HepG2 (cell line): ENCODE data around the gene DUSP22. TPM values are rescaled to one million over a fixed set of nuclear protein-coding genes. Genes with fewer than 3 reads are reported as not detected.

Source experiments
- ATAC-seq: fragments of 200-7000 bp; cut with Tn5 transposase; 3 replicates; pipeline ENCODE4 v1.9.1; 2020; ENCODE audit warnings: mild to moderate bottlenecking, moderate library complexity
- BruUV-seq: library from RNA; stranded (reverse); fragments of 400-500 nt; replicated peaks from 2 replicates; lab custom pipeline; 2021; lab: Mats Ljungman, UMichigan
- CTCF ChIA-PET: fragments of 300-600 bp; formaldehyde crosslinking; extraction: SDS; loops from one replicate; lab custom pipeline; 2021; ENCODE audit warnings: low total read pairs, inconsistent platforms, low intra/inter-chr PET ratio; lab: Yijun Ruan, JAX
- POLR2A ChIA-PET: fragments of 350-600 bp; sonication (Branson Sonifier 250); formaldehyde crosslinking; loops from one replicate; lab custom pipeline; 2020; ENCODE audit warnings: antibody characterized with exemption, inconsistent platforms; lab: Yijun Ruan, JAX
- DNase-seq: peaks from one replicate; pipeline ENCODE4 v3.0.0-alpha.2; 2015; ENCODE audit warnings: low spot score
- FAIRE-seq: peaks from 3 replicates; lab custom pipeline; 2011; peaks lifted over from hg19 to GRCh38; lab: Jason Lieb, UNC
- H2AFZ ChIP-seq: one replicate; pipeline ENCODE4 v1.6.1; 2011; ENCODE audit warnings: low read length, inconsistent platforms
- H3K27ac ChIP-seq: fragments of 300-600 bp; 3 replicates; pipeline ENCODE4 v1.8.0; 2011; ENCODE audit warnings: mixed run types, mild to moderate bottlenecking, mixed read lengths, low read length, inconsistent platforms; ENCODE audit not compliant: insufficient read depth; ENCODE audit errors: extremely low read length
- H3K27me3 ChIP-seq, 2 experiments: fragments of 200-600 bp in 1 of 2; 2 replicates in 1 of 2; 3 replicates in 1 of 2; pipeline versions ENCODE4 v1.6.0 to v1.8.0; 2011; ENCODE audit warnings: low read length in 2 of 2, mild to moderate bottlenecking in 2 of 2, moderate library complexity in 2 of 2, inconsistent platforms in 1 of 2; ENCODE audit not compliant: insufficient read depth in 2 of 2, control insufficient read depth in 1 of 2
- H3K36me3 ChIP-seq, 2 experiments: fragments of 200-600 bp in 1 of 2; replicated peaks in 1 of 2; 2 replicates in 1 of 2; 3 replicates in 1 of 2; pipeline versions ENCODE4 v1.5.1 to v1.8.0; 2011; ENCODE audit warnings: low read length in 2 of 2, inconsistent platforms in 1 of 2; ENCODE audit not compliant: insufficient read depth in 2 of 2, control insufficient read depth in 1 of 2
- H3K4me1 ChIP-seq: 2 replicates; pipeline ENCODE4 v1.5.1; 2012; ENCODE audit warnings: low read length, inconsistent platforms; ENCODE audit not compliant: insufficient read depth
- H3K4me2 ChIP-seq: 2 replicates; pipeline ENCODE4 v1.6.0; 2011; ENCODE audit warnings: low read depth, low read length, inconsistent platforms
- H3K4me3 ChIP-seq, 3 experiments: fragments of 200-600 bp in 1 of 3; sonication (generic), shearing (Covaris generic) in 1 of 3; replicated peaks in 1 of 3; 2 replicates each; pipeline ENCODE4 v1.5.1; 2011 to 2016; ENCODE audit warnings: low read length in 3 of 3, inconsistent platforms in 2 of 3, low read depth in 2 of 3, mild to moderate bottlenecking in 2 of 3, control low read depth in 1 of 3, mixed read lengths in 1 of 3; ENCODE audit not compliant: insufficient read depth in 1 of 3
- H3K79me2 ChIP-seq: one replicate; pipeline ENCODE4 v1.6.1; 2011; ENCODE audit warnings: low read length, inconsistent platforms; ENCODE audit not compliant: insufficient read depth
- H3K9ac ChIP-seq: 2 replicates; pipeline ENCODE4 v1.6.0; 2011; ENCODE audit warnings: mild to moderate bottlenecking, low read depth, low read length, inconsistent platforms; ENCODE audit not compliant: insufficient read depth
- H3K9me3 ChIP-seq: 2 replicates; pipeline ENCODE4 v1.5.1; 2012; ENCODE audit warnings: mild to moderate bottlenecking, low read length
- H4K20me1 ChIP-seq: 2 replicates; pipeline ENCODE4 v1.6.0; 2011; ENCODE audit warnings: inconsistent platforms, mild to moderate bottlenecking, low read length, moderate library complexity; ENCODE audit not compliant: insufficient read depth
- AGO2 ChIP-seq: fragments of 200-400 bp; formaldehyde crosslinking; optimal IDR thresholded peaks from 2 replicates; pipeline ENCODE3; 2017; ENCODE audit warnings: mild to moderate bottlenecking, low read depth, low read length, moderate library complexity
- ARHGAP35 ChIP-seq: sonication (generic); formaldehyde crosslinking; IDR thresholded peaks from 2 replicates; pipeline ENCODE4 v1.9.0; 2022; ENCODE audit warnings: mild to moderate bottlenecking, inconsistent platforms, moderate library complexity, missing genetic modification reagents, borderline replicate concordance
- CTCF ChIP-seq: sonication (generic); formaldehyde crosslinking; IDR thresholded peaks from 2 replicates; pipeline ENCODE4 v1.5.0; 2020; ENCODE audit warnings: mild to moderate bottlenecking, missing genetic modification reagents, moderate library complexity
- DBP ChIP-seq: sonication (generic); formaldehyde crosslinking; IDR thresholded peaks from 2 replicates; pipeline ENCODE4 v1.4.0; 2020; ENCODE audit warnings: missing genetic modification reagents; ENCODE audit errors: not compliant biosample characterization
- FOXK1 ChIP-seq: sonication (generic); formaldehyde crosslinking; IDR thresholded peaks from 2 replicates; pipeline ENCODE4 v1.4.0; 2020; ENCODE audit warnings: low read depth, missing genetic modification reagents, borderline replicate concordance
- HNRNPLL ChIP-seq: fragments of 200-400 bp; formaldehyde crosslinking; IDR thresholded peaks from 2 replicates; pipeline ENCODE4 v1.6.1; 2017; ENCODE audit warnings: mild to moderate bottlenecking, low read depth, low read length; ENCODE audit not compliant: poor library complexity, severe bottlenecking
- JUNB ChIP-seq: sonication (generic); formaldehyde crosslinking; IDR thresholded peaks from 2 replicates; pipeline ENCODE4 v1.8.0; 2022; ENCODE audit warnings: missing genetic modification reagents, mild to moderate bottlenecking, borderline replicate concordance
- MTA1 ChIP-seq: sonication (generic); formaldehyde crosslinking; IDR thresholded peaks from 2 replicates; pipeline ENCODE4 v1.4.0; 2020; ENCODE audit warnings: missing genetic modification reagents, mild to moderate bottlenecking, borderline replicate concordance
- NFKB2 ChIP-seq: sonication (generic); formaldehyde crosslinking; IDR thresholded peaks from 2 replicates; pipeline ENCODE4 v1.4.0; 2020; ENCODE audit warnings: missing genetic modification reagents, borderline replicate concordance
- RARG ChIP-seq: sonication (generic); formaldehyde crosslinking; IDR thresholded peaks from 2 replicates; pipeline ENCODE4 v1.4.0; 2020; ENCODE audit warnings: low read depth, mild to moderate bottlenecking, missing genetic modification reagents
- XRCC5 ChIP-seq: fragments of 200-400 bp; formaldehyde crosslinking; optimal IDR thresholded peaks from 2 replicates; pipeline ENCODE3; 2017; ENCODE audit warnings: mild to moderate bottlenecking, low read length
- ZFY ChIP-seq: sonication (generic); formaldehyde crosslinking; IDR thresholded peaks from 2 replicates; pipeline ENCODE4 v1.4.0; 2020; ENCODE audit warnings: missing genetic modification reagents
- ZNF10 ChIP-seq: sonication (generic); formaldehyde crosslinking; IDR thresholded peaks from 2 replicates; pipeline ENCODE4 v1.4.0; 2020; ENCODE audit warnings: mild to moderate bottlenecking, low read depth, missing genetic modification reagents, borderline replicate concordance
- ZNF431 ChIP-seq: sonication (generic); formaldehyde crosslinking; IDR thresholded peaks from 2 replicates; pipeline ENCODE4 v1.9.0; 2022; ENCODE audit warnings: missing genetic modification reagents, low read depth, mild to moderate bottlenecking, borderline replicate concordance
- ZNF574 ChIP-seq: sonication (generic); formaldehyde crosslinking; IDR thresholded peaks from 2 replicates; pipeline ENCODE4 v1.4.0; 2020; ENCODE audit warnings: missing genetic modification reagents
- ZNF607 ChIP-seq: sonication (generic); formaldehyde crosslinking; IDR thresholded peaks from 2 replicates; pipeline ENCODE4 v1.5.1; 2020; ENCODE audit warnings: missing genetic modification reagents, mild to moderate bottlenecking, borderline replicate concordance
- ZNF768 ChIP-seq: sonication (generic); formaldehyde crosslinking; IDR thresholded peaks from 2 replicates; pipeline ENCODE4 v1.4.0; 2020; ENCODE audit warnings: missing genetic modification reagents
- ZNF773 ChIP-seq: sonication (generic); formaldehyde crosslinking; IDR thresholded peaks from 2 replicates; pipeline ENCODE4 v1.4.0; 2020; ENCODE audit warnings: missing genetic modification reagents, borderline replicate concordance
- ZSCAN31 ChIP-seq: sonication (generic); formaldehyde crosslinking; IDR thresholded peaks from 2 replicates; pipeline ENCODE4 v1.5.0; 2020; ENCODE audit warnings: low read depth, mild to moderate bottlenecking, missing genetic modification reagents
- WGBS: methylation state at CpG from one replicate; pipeline ENCODE4 v1.1.6; 2017; ENCODE audit warnings: low lambda C conversion rate; 5-methylcytosine and 5-hydroxymethylcytosine counted together
- in situ Hi-C: cut with HindIII; loops from 2 replicates; pipeline ENCODE4 v1.10.0; 2017; ENCODE audit warnings: low pct_unique_long_range_greater_than_20kb; ENCODE audit not compliant: extremely low pct_ligation_motif_present
- intact Hi-C: fragments of 100-400 bp; cut with micrococcal nuclease; formaldehyde crosslinking; loops from one replicate; pipeline ENCODE4 v1.10.0; 2022; ENCODE audit not compliant: unreplicated experiment
- polyA plus RNA-seq, 8 experiments: library from polyadenylated mRNA; depleted of rRNA in 3 of 8; stranded (reverse) in 7 of 8; unstranded in 1 of 8; fragments of >200 nt; fragmentation: Illumina TruSeq in 4 of 8; extraction: Trizol in 4 of 8; gene quantifications; 2 replicates each; pipeline versions ENCODE4 v1.2.1 to v1.2.3, GENCODE V29; 2011 to 2016; ENCODE audit warnings: low read depth in 4 of 8, missing spikeins in 1 of 8, mixed read lengths in 1 of 8; ENCODE audit not compliant: insufficient read depth in 1 of 8
- total RNA-seq, 5 experiments: library from RNA; depleted of rRNA; stranded (reverse); fragments of >200 nt; fragmentation: Illumina TruSeq; extraction: Trizol; gene quantifications; 2 replicates each; pipeline ENCODE4 v1.2.3, GENCODE V29; 2016; ENCODE audit warnings: low read depth in 1 of 5

DUSP22 gene
- total and polyA plus RNA-seq, 2 of the 13 experiments (the other 11 are each of a cell fraction or from before 2014, with no cell fraction given): 20.2 to 32.8 TPM

DNA sequence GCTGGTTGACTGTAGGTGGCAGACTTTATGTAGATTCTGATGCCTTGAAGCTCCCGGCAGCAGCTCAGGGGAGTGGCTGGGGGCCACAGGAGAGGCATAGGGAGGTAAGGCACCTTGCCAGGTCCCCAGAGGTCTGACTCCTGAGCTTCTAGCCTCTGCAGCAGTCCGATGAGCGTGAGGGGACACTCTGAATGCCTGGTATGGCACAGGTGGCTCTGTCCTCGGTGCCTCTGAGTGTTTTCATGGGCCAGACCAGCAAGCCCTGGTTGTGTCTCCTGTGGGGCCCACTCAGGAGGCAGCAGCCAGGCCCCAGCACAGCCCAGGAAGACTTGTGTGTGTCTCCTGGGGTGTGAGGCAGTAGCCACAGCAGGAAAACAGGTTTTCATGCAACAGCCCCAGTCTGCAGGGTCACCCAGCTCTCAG is 59.6 kb downstream of the DUSP22 start (continued):
- TF ChIP-seq JUNB: no peak
- TF ChIP-seq ZSCAN31 (CRISPR knock-in tag): no peak
- TF ChIP-seq FOXK1 (CRISPR knock-in tag): no peak
- no peak for TF ChIP-seq ZNF431 (CRISPR knock-in tag)
- no peak for TF ChIP-seq XRCC5
- 0 out of 2 replicates have a peak, but pooled peaks have one; percentile 62 for TF ChIP-seq ZNF10 (CRISPR knock-in tag)
- no peak for TF ChIP-seq ZNF607 (CRISPR knock-in tag)
- 0 out of 2 replicates have a peak, but pooled peaks have one; percentile 9 for TF ChIP-seq CTCF

- Histone ChIP-seq H3K27ac (no peak overlapping the region), H3K4me2 (no peak overlapping the region), H3K9ac (no peak overlapping the region), H2AFZ (no peak overlapping the region), H3K4me3 (no peak overlapping the region), H3K36me3 (peaks cover 0 to 1% of the 10 kb centered on the region in 2 experiments; a peak in 2 of 5 replicates), H3K4me1 (no peaks in the 10 kb centered on the region), H3K79me2 (no peaks in the 10 kb centered on the region), H3K27me3 (peaks cover 0 to 4% of the 10 kb centered on the region in 2 experiments; a peak in 2 of 5 replicates), H3K9me3 (no peaks in the 10 kb centered on the region), H4K20me1 (no peaks in the 10 kb centered on the region)
- ChIA-PET POLR2A (no interaction called here), CTCF (no interaction called here)
- no peak for FAIRE-seq
- BruUV-seq: no TSS peak
- in situ Hi-C loops (no loop called here), intact Hi-C loops (no loop called here)
- no peak for TF ChIP-seq RARG
- TF ChIP-seq ARHGAP35 (CRISPR knock-in tag): no peak
- TF ChIP-seq ZNF574 (CRISPR knock-in tag): 0 out of 2 replicates have a peak, but pooled peaks have one; percentile 26
- 0 out of 2 replicates have a peak, but pooled peaks have one; percentile 51 for TF ChIP-seq ZNF773 (CRISPR knock-in tag)
- TF ChIP-seq MTA1: peak; percentile 23; the same call in 1 of the 2 replicates
- peak; percentile 48 for TF ChIP-seq AGO2
- TF ChIP-seq DBP (CRISPR knock-in tag): no peak
- TF ChIP-seq NFKB2: 0 out of 2 replicates have a peak, but pooled peaks have one; percentile 27
- peak; percentile 15; the same call in 1 of the 2 replicates for TF ChIP-seq ZFY (CRISPR knock-in tag)
- no peak for TF ChIP-seq ZNF768 (CRISPR knock-in tag)
- peak; percentile 20 for TF ChIP-seq HNRNPLL
- ATAC-seq: no peak
- DNase-seq: no peak
- WGBS: 66% methylated on average over 5 of the region's 5 CpGs
Observed at GRCh38 chr6:352474-352873, 60.2 kb downstream of the DUSP22 start.
